OCI-LY3 (cell line): ENCODE data around the gene KCNK18.

Experiments
- H2AFZ ChIP-seq: fragments of 200-600, 300-600 bp; shearing (Covaris generic); 2 replicates; pipeline ENCODE4 v1.6.0; 2014; ENCODE audit warnings: antibody characterized with exemption, low read depth, low read length
- H3K27ac ChIP-seq: fragments of 200-600, 300-600 bp; sonication (generic); 2 replicates; pipeline ENCODE4 v1.5.1; 2014; ENCODE audit warnings: mild to moderate bottlenecking, low read length, moderate library complexity, mixed read lengths
- H3K27me3 ChIP-seq: fragments of 200-600, 300-600 bp; sonication (generic); 2 replicates; pipeline ENCODE4 v1.6.1; 2014; ENCODE audit warnings: low read depth, low read length, mixed read lengths
- H3K36me3 ChIP-seq: fragments of 200-600, 300-600 bp; sonication (generic); replicated peaks from 2 replicates; pipeline ENCODE3; 2014; ENCODE audit warnings: low read depth, low read length, mixed read lengths
- H3K4me1 ChIP-seq: fragments of 300-600, 200-600 bp; sonication (generic); 2 replicates; pipeline ENCODE4 v1.6.1; 2014; ENCODE audit warnings: low read length, mixed read lengths
- H3K4me2 ChIP-seq: fragments of 200-600, 300-600 bp; sonication (generic); 2 replicates; pipeline ENCODE4 v1.6.1; 2014; ENCODE audit warnings: low read length, mixed read lengths
- H3K4me3 ChIP-seq: fragments of 300-600, 200-600 bp; sonication (generic); 2 replicates; pipeline ENCODE4 v1.5.1; 2014; ENCODE audit warnings: antibody characterized with exemption, mild to moderate bottlenecking, low read length, moderate library complexity
- H3K79me2 ChIP-seq: fragments of 300-600, 200-600 bp; shearing (Covaris generic); 2 replicates; pipeline ENCODE4 v1.6.1; 2014; ENCODE audit warnings: mild to moderate bottlenecking, low read length, mixed read lengths
- H3K9ac ChIP-seq: fragments of 300-600, 200-600 bp; shearing (Covaris generic); 2 replicates; pipeline ENCODE4 v1.6.0; 2014; ENCODE audit warnings: mild to moderate bottlenecking, low read length, moderate library complexity
- H3K9me3 ChIP-seq: fragments of 200-600, 300-600 bp; shearing (Covaris generic); 2 replicates; pipeline ENCODE4 v1.6.1; 2014; ENCODE audit warnings: low read length, mixed read lengths; ENCODE audit not compliant: insufficient read depth
- H4K20me1 ChIP-seq: fragments of 200-600, 300-600 bp; sonication (generic); 2 replicates; pipeline ENCODE4 v1.6.1; 2016; ENCODE audit warnings: low read length, mixed read lengths; ENCODE audit not compliant: insufficient read depth
- EZH2phosphoT487 ChIP-seq: fragments of 200-600 bp; shearing (Covaris generic); IDR thresholded peaks from 2 replicates; pipeline ENCODE4 v1.6.1; 2018; ENCODE audit warnings: antibody characterized with exemption, mixed run types, low read depth
- TF ChIP-seq, protein P1 (sequence below): fragments of 200-600, 300-600 bp; sonication (generic); IDR thresholded peaks from 2 replicates; pipeline ENCODE4 v1.5.1; 2014; ENCODE audit warnings: antibody characterized with exemption, low read length, low read depth

The KCNK18 gene

DNA sequence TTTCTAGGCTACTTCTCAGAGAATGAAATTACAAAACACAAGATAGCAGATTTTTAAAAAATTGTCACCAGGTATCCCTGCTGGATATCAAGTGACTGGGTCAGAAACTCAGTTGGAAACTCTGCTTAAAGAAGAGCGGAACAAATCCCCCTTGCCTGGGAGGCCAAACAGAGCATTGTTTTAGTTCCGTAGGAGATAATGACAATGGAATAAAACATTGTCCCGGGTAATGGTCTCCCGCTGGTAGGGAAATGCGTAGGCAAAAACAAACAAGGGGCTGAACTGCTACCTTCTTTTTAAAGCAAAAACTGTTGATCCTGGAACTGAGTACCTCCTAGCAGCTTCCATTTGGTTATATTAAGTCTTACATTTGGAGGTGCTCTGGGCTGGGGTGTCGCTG is 37.9 kb upstream of the KCNK18 start:
- no peaks in the 10 kb centered on the region for H3K79me2 ChIP-seq
- H3K27ac ChIP-seq: no peak overlapping the region
- no peaks in the 10 kb centered on the region for H3K27me3 ChIP-seq
- no peaks in the 10 kb centered on the region for H3K9me3 ChIP-seq
- H3K4me1 ChIP-seq: no peaks in the 10 kb centered on the region
- TF ChIP-seq, protein P1, sequence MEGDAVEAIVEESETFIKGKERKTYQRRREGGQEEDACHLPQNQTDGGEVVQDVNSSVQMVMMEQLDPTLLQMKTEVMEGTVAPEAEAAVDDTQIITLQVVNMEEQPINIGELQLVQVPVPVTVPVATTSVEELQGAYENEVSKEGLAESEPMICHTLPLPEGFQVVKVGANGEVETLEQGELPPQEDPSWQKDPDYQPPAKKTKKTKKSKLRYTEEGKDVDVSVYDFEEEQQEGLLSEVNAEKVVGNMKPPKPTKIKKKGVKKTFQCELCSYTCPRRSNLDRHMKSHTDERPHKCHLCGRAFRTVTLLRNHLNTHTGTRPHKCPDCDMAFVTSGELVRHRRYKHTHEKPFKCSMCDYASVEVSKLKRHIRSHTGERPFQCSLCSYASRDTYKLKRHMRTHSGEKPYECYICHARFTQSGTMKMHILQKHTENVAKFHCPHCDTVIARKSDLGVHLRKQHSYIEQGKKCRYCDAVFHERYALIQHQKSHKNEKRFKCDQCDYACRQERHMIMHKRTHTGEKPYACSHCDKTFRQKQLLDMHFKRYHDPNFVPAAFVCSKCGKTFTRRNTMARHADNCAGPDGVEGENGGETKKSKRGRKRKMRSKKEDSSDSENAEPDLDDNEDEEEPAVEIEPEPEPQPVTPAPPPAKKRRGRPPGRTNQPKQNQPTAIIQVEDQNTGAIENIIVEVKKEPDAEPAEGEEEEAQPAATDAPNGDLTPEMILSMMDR: no peak
- TF ChIP-seq EZH2phosphoT487: no peak
- H3K36me3 ChIP-seq: no peaks in the 10 kb centered on the region
- H3K4me2 ChIP-seq: no peak overlapping the region
- no peaks in the 10 kb centered on the region for H4K20me1 ChIP-seq
- no peak overlapping the region for H3K9ac ChIP-seq
- H2AFZ ChIP-seq: no peak overlapping the region
- H3K4me3 ChIP-seq: no peak overlapping the region

DNA sequence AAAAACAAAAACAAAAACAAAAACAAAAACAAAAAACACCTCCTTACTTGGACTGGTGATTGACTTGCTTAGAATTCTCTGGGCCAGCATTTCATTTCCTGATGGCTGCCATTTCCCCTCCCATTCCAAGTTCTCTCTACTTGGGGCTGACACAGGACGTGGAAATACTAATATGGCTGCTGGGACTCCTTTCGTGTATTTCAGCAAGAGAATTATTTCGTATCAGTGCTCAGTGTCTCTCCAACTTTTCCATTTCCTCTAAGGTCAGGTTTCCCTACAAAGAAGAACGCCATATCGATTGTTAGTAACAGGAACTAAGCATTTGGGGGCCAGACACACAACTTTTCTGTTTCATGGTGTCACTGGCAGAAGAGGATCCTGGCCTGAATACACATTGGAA is 36.7 kb upstream of the KCNK18 start:
- no peaks in the 10 kb centered on the region for H4K20me1 ChIP-seq
- H3K79me2 ChIP-seq: no peaks in the 10 kb centered on the region
- H3K36me3 ChIP-seq: no peaks in the 10 kb centered on the region
- H3K9me3 ChIP-seq: no peaks in the 10 kb centered on the region
- TF ChIP-seq EZH2phosphoT487: no peak
- TF ChIP-seq, protein P1: no peak
- H3K4me2 ChIP-seq: no peak overlapping the region
- no peak overlapping the region for H3K4me3 ChIP-seq
- H3K9ac ChIP-seq: no peak overlapping the region
- no peak overlapping the region for H2AFZ ChIP-seq
- H3K4me1 ChIP-seq: no peaks in the 10 kb centered on the region
- H3K27ac ChIP-seq: no peak overlapping the region
- no peaks in the 10 kb centered on the region for H3K27me3 ChIP-seq

DNA sequence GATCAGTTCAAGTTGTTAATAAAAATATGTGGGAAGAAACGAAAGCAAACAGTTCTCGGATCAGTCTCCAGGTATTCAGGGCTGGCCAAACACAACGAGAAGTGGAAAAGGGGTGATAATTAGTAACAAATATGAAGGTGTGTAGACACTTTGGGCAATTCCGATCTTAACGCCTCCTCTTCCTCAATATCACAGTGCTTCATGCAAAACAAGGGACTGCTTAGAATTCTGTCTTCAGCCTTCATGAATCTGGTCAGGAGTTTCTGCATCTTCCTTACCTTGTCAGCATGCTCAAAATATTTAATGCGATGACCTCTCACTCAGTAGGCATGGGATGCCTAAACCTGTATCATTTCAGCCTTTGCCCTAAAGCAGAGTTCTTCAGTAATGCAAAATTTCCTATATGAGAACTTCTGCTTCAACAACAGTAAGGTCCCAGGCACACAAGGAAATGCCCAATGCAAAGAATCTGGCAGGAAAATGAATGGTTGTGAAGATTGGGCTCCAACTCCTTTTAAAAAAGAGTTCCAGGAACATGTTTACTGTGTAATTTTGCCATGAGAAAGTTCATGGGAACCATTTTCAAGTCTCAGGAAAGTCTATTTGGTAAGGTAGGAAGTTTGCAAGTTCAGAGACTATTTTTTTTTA is 35.8 kb upstream of the KCNK18 start:
- Histone ChIP-seq H3K27ac (no peak overlapping the region), H3K9me3 (no peaks in the 10 kb centered on the region), H3K36me3 (no peaks in the 10 kb centered on the region), H3K4me1 (no peaks in the 10 kb centered on the region), H3K79me2 (no peaks in the 10 kb centered on the region), H3K9ac (no peak overlapping the region), H2AFZ (no peak overlapping the region), H3K27me3 (no peaks in the 10 kb centered on the region), H3K4me2 (no peak overlapping the region), H4K20me1 (no peaks in the 10 kb centered on the region), H3K4me3 (no peak overlapping the region)
- no peak for TF ChIP-seq EZH2phosphoT487
- TF ChIP-seq, protein P1: no peak

DNA sequence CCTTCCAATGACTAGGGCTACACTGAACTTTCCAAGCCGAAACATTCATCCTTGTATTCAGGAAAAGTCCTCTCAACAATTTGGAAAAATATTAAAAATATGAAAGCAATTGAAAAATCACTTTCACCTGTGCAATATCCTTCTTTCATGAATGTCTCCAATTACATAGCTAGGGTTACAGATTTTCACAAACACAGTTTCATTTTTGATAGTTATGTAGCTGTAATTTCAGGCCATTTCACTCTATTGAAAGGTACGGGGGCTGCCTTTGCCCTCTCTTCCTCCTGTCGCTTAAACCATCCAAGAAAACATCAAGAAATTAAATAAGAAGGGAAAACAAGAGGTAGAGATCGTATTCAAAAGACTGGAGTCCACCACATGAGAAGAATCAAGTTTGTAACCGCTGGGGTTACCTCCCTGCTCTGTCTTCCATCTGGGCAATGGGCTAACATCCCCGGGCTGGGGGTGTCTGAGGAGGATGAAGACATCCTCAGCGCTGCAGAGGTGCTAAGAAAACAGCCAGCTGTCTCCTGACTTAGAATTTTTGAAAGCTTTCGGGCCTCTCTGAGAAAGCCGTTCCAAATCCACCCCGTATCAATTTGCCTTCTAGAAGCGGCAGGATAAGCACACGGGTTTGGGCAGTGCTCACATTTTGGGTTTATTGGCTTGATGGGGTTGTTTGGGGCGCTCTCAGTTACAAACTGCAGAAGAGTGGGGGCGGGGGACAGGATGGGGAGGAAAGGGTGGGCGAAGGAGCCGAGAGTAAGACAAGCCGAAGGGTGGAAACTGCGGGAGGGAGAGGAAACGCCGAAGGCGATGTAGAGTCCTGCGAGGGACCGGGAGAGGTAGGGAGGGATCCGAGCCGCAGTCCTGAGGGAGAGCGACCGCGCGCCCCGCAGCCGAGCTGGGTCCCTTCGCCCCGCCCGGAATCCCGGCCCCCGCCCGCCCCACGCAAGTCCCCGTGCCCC is 34.9 kb upstream of the KCNK18 start:
- H4K20me1 ChIP-seq: no peaks in the 10 kb centered on the region
- no peaks in the 10 kb centered on the region for H3K9me3 ChIP-seq
- TF ChIP-seq EZH2phosphoT487: no peak
- TF ChIP-seq, protein P1: no peak
- H3K4me2 ChIP-seq: no peak overlapping the region
- no peaks in the 10 kb centered on the region for H3K36me3 ChIP-seq
- no peak overlapping the region for H2AFZ ChIP-seq
- H3K4me1 ChIP-seq: no peaks in the 10 kb centered on the region
- H3K27ac ChIP-seq: no peak overlapping the region
- no peaks in the 10 kb centered on the region for H3K79me2 ChIP-seq
- H3K27me3 ChIP-seq: no peaks in the 10 kb centered on the region
- H3K4me3 ChIP-seq: no peak overlapping the region
- H3K9ac ChIP-seq: no peak overlapping the region
